ENCODE measurements around the gene APRT.

APRT gene

DNA sequence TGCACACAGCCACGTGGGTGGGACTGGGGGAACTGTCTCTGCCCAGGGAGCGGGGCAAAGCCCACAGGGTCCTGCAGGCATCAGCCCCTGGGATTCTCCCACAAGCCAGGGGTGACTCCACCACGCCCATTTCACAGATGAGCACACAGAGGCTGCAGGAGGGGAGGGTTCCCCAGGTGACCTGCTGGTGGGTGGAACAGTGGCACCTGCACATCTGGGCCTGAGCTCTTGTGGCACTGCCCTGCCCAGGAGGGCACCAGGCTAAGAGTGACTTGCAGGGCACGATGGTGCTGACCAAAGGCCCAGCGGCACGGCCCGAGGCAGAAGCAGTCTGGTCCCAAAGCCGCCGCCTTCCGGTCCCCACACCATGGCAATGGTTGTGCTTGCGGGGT, 50.6 kb downstream of the APRT start:
- TF ChIP-seq CTCF (IDR thresholded peaks at IDR 0.05; ENCODE audit: control extremely low read depth, extremely low read depth, low read depth, missing control alignments) = no peak
- ChIA-PET POLR2A (no interaction called here), CTCF (interaction anchor here (1.3 kb wide), 2 partner anchors 18 to 23 kb away, joined by 4 to 6 read pairs; no protein-coding TSS in a partner anchor)

DNA sequence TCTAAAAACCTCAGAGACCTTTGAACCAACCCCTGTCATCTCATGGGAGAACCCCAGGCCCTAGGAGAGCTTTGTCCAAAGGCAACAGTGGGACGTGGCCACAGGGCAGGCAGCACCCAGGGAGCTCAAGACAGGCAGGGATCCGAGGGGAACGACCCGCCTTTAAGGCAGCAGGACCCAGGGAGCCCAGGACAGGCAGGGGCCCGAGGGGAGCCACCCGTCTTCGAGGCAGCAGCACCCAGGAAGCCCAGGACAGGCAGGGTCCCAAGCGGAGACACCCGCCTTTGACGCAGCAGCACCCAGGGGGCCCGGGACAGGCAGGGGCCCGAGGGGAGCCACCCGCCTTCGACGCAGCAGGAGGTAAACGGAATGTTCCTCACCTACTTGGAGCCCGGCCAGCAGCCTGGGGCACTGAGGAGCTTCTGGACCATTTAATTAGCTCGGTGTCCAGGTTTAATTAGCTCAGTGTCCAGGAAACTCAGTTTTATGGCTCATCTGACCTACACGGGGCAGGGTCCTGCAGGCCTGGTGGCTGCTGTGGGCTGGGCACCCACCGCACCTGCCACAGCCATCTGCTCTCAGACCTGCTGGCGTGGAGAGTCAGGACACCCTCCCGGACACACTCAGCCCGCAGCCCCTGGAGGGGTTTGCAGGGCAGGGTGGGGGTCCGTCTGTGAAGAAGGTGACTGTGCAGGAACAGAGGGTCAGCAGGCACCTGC, 51.1 kb downstream of the APRT start:
- TF ChIP-seq CTCF (IDR thresholded peaks at IDR 0.05; ENCODE audit: control extremely low read depth, extremely low read depth, low read depth, missing control alignments) = no peak
- POLR2A ChIA-PET = no interaction called here
- DNase-seq (ENCODE audit: extremely low spot score) = no peak
- CTCF ChIA-PET = interaction anchor here (1.3 to 2.7 kb wide), 2 partner anchors 18 to 23 kb away, joined by 6 to 12 read pairs; no protein-coding TSS in a partner anchor

More for the DNA sequence above, 50.6 kb downstream of the APRT start:
- no peak for DNase-seq (ENCODE audit: extremely low spot score)

DNA sequence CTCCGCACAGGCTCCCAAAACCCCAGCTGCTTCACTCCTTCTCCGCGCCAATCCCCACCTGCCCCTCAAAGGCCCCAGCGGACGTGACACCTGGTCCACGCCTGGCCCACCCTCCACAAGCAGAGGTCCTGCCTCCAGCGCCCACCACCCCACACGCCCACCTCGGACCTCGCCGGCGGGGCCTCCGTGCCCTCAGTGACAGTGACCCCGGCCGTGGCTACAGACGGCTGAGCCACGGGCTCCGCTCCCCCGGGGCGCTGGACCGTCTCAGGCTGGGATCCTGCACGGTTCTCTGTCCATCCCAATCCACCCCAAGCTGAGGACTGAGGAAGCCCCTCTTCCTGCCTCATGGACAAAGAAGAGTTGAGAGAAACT, 51.8 kb downstream of the APRT start:
- no peak for TF ChIP-seq CTCF (IDR thresholded peaks at IDR 0.05; ENCODE audit: control extremely low read depth, extremely low read depth, low read depth, missing control alignments)
- POLR2A ChIA-PET = no interaction called here
- CTCF ChIA-PET = interaction anchor here (1.3 to 2.7 kb wide), 2 partner anchors 17 to 22 kb away, joined by 6 to 12 read pairs; no protein-coding TSS in a partner anchor
- DNase-seq (ENCODE audit: extremely low spot score) = no peak

All from GM10248 (cell line).